Fibroblast of skin of back (primary cell): Measurements from ENCODE around the gene IDI1.
A peak's percentile ranks its signal among the peaks of the same experiment; 100 is the strongest.
"Not testable (repeated sequence)": the region's sequence is repeated elsewhere in the genome, so short reads cannot be mapped to it uniquely, and the experiment has no call there.

Experiments used
- DNase-seq: peaks from one replicate; pipeline ENCODE4 v3.0.0-alpha.2; 2013

IDI1 gene

DNA sequence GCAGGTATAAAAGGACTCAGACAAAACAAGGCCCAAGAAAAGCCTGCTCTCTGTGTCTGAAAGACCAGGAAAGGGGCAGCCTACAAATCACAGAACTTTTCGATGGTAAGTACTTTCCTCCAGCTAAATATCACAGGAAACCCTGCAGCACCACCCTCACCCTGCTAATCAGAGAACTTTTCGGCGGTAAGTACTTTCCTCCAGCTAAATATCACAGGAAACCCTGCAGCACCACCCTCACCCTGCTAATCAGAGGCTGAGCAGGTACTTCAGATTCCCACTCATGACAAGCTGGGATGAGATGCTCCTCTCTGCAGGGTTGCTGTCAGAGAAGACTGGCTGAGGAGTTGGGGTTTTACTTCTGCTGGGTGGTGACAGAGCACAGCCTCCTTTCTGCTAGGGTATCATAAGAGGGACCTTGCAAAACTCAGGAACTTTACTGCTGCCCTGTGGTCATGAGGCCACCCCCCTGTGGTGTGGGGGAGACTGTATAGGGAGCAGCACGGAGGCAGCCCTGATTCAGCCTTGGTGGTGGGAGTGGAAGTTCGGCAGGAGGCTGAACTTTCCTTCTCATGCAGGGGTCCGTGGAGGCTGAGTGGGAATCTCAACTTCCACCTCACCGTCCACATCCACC lies 14.4 kb upstream of the IDI1 start:
- DNase-seq, result no peak

DNA sequence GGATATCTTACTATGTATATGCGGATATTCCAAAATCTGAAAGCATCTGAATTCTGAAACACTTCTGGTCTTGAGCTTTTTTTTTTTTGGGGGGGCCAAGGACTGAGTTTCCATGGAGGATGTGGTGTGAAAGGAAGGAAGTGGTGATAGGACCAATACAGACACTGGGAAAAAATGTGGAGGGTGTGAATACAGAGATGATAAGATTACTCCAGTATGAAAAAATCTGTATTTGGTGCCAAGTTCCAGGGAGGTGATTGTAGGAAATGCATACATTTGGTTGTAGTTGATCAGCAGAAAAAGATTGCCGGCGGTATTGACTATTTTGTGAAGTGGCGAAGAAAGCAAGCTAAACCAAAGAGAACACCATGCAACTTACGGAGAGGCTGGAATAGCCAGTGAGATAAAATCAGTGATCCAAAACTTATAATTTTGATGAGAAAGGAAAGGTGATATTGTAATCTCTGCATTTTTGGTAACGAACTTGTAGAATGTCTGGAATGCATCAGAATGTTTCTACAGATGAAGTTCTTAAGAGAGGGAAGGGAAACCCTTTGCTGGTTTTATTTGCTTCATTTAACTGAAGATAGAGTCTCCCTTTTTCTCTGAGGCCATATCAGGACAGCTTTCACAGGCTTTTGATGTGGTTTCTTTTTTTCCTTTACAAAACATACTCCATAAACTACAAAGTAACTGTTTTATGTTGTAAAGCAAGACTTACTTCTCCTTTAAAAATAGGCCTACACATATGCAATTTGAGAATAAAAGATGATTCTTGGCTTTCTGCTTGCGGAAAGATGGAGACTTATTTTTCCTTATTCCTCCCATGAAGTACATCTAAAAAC lies 13.2 kb upstream of the IDI1 start:
- DNase-seq, result peak; percentile 77

DNA sequence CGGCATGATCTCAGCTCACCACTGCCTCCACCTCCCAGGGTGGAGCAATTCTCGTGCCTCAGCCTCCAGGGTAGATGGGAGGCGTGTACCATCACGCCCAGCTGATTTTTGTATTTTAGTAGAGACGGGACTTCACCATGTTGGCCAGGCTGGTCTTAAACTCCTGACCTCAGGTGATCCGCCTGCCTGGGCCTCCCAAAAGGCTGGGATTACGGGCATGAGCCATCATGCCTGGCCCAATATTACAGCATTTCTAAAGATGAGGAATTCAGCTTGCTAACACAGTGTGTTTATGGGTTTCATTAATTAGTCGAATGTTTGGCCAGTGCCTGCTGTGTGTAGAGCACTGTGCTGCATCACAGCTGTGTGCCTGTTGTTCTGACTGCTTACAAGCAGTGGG lies 11.0 kb upstream of the IDI1 start:
- DNase-seq, result no peak

DNA sequence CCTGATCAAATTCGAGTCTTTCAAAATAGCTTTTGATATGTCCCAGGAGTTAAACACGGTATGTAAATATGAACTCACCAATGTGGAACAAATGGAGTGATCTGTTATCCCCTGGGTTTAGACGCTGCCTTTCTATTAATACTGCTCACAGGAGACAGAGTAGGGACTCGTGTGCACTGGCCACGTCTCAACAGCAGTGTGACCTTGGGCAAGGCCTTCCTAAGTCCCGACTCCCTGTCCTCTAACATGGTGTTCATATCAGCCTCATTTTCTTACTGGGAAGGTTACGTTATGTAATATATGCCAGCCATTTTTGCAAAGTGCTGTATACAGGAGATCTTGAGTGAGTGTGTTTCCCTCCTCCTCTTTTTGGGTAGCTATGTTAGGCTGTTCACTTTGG lies 9.1 kb upstream of the IDI1 start:
- no peak for DNase-seq

DNA sequence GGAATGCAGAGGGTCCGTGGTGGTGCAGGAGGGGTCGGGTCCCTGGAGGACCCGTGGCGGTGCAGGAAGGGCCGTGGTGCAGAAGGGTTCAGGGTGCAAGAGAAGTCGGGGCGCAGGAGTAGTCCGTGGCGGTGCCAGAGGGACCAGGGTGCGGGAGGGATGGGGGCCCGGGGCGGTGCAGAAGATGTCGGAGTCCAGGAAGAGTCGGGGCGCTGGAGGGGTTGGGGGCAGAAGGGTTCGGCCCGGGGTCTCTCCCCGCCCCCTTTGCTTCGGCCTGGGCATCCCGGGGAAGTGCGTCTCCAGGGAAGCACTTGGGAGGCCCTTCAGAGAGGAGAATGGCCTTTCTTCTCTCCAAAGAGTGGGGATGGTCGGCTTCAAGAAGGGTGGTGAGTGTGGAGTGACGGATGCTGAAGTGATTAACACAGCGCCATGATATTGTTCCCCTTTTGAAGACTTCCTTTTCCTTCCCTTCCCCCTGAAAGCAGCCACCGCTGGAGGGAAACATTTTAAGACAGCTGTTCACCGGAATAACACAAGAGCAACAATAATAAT lies 8.3 kb upstream of the IDI1 start:
- peak; percentile 19 for DNase-seq

DNA sequence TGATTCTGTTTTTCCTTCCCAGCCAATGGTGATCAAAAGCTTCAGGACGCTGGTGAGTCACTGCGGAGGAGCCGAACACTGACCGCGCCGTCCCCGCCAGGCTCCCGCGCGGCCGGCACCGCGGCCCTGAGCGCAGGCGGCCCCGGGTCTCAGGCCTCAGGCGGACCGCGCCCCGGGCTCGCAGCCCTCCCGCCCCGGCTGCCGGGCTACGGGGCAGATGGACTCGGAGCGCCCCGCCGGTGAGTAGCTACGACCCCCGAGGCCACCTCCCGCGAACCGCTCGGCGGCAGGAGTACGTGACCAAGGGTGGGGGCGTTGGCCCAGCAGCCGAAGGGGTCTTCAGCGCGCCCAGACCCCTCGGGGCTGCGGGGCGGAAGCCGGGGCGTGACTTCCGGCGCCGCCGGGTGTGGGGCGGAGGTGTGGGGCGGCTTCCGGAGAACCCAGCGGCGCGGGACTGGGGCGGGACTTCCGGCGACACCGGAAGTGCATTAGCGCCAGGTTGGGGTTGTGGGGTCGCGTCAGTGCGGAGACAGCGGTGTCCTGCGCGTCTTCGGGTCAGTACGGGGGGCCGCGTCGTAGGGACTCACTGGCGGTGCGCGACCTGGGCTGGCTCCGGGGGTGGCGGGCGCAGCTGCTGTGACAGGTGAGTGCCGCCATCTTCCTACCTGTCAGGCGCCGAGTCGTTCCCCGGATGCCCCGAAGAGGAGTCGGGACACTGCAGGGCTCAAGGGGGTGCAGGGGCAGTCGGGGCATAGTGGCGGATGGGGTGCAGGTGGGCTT lies 7.6 kb upstream of the IDI1 start, which contains the start of gene WDR37:
Gene WDR37 (plus strand): TSS at position 60 of the 780 bp plus-strand sequence. CDS start 15,771 bp downstream, outside the sequence.
- peak; percentile 86 for DNase-seq

DNA sequence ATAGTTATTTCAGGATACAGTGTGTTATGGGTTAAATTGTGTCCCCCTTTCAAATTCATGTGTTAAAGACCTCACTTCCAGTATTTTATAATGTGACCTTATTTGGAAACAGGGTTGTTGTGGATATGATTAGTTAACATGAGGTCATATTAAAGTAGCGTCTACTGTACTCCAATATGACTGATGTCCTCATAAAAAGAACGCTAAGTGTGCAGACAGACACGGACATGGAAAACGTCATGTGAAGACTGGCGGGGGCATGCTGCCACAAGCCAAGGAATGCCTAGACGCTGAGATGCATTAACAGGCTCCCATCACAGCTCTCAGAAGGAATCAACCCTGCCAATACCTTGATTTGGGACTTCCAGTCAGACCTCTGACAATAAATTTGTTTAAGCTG lies 5.8 kb upstream of the IDI1 start:
- no peak for DNase-seq

DNA sequence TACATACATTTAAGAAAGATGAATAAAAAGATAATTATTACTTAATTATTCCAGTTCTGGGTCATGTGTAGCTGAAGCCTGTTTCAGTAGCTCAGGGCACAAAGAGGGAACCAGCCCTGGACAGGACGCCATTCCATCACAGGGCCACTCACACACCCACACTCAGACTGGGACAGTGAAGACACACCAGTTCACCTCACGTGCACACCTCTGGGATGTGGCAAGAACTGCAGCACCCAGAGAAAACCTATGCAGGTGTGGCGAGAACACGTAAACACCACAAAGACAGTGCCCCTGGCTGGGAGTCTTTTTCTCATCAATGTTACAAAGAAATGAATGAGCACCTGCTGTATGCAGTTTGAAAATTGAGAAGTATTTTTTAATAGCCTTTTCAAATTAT lies 1.6 kb upstream of the IDI1 start:
- no peak for DNase-seq

DNA sequence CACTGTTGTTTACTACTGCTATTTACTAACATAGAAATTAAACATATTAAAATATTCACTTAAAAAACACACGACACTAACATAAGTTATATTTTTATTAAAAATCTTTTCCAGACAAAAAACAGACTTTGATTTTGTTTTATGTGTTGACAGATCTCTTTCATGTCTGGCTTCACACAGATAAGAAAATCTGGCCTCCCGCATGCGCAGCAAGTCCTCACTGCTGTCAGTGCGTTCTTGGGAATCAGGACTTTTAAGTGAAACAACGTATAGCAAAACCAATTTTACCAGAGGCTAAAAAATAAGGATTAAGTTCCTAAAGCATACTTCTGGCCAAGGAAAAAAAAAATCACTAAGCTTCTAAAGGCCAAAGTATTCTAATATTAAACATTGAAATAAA lies 1.2 kb upstream of the IDI1 start:
- peak; percentile 20 for DNase-seq

DNA sequence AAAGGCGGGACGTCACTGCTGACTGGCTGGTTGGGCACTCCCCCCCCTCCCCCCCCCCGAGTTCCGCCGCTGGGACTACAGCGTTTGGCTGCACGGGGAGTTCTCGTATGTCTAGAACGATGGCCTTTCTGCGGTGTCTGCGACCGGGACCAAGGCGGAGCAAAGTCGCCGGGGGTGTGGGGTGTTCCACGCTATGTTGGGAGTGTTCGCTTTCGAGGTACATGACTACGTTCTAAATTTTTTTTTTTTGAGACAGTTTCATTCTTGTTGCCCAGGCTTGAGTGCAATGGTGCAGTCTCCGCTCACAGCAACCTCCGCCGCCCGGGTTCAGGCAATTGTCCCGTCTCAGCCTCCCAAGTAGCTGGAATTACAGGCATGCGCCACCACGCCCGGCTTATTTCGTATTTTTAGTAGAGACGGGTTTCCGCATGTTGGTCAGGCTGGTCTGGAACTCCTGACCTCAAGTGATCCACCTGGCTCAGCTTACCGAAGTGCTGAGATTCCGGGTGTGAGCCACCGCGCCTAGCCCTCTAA lies 573 bp upstream of the IDI1 start:
- DNase-seq, result no peak

DNA sequence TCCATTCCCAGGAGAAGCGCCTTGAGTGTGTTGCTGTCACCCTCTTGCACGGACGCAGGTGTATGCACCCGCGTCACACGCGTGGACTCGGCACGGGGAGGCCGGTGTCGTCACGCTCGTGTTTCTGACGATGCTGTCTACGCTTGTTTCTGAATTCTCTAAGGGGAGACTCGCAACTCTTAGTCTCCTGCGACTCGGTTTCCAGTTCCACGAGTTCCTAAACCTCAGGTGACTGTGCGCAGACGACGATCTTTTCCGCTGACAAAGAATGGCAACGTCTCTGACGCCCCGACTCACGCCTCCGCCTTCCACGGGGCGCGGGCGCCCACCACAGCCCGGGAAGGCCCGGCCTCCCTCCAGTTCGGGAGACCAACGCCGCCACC lies 579 bp downstream of the IDI1 start:
- no peak for DNase-seq

DNA sequence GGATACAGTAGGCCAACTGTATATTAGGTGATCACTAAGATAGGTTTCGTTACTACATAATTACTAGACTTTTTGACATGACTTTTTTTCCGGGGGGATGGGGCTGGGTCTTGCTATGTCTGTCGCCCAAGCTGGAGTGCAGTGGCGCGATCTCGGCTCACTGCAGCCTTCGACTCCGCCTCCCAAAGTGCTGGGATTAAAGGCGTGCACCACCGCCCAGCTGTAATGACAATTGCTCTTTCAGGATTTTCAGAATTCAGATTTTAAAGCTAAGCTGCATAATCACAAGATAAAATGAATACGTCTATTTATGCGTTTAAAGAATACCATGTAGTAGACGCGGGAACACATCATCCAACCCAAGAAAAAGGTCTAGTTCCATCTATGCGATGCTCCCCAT lies 982 bp downstream of the IDI1 start:
- DNase-seq, result peak; percentile 24

DNA sequence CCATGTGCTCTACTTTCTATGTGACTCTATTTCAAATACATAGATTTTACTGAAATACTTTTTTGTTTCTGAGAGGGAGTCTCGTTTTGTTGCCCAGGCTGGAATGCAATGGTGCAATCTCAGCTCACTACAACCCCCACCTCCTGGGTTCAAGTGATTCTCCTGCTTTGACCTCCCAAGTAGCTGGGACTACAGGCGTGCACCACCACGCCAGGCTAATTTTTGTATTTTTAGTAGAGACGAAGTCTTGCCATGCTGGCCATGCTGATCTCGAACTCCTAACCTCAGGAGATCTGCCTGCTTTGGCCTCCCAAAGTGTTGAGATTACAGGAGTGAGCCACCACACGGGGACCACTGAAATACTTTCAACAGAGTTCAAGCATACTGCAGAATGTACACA lies 3.5 kb downstream of the IDI1 start:
- DNase-seq, result no peak

DNA sequence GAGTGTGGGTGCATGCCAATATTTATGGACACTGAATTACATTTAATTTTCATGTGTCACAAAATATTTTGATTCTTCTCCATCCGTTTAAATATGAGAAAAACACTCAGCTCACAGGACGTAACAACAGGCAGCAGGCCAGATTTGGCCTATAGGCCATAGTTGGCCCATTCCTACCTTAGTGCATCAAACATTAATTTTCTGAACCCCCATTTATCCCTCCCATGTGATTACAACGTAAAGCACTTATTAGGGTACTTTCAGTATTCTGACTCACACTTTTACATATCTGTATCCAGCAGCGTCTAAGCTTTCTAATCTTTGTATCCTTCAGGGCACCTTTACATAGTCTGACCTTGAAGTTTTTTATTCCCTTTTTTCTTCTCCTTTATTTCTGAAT lies 4.0 kb downstream of the IDI1 start:
- no peak for DNase-seq

DNA sequence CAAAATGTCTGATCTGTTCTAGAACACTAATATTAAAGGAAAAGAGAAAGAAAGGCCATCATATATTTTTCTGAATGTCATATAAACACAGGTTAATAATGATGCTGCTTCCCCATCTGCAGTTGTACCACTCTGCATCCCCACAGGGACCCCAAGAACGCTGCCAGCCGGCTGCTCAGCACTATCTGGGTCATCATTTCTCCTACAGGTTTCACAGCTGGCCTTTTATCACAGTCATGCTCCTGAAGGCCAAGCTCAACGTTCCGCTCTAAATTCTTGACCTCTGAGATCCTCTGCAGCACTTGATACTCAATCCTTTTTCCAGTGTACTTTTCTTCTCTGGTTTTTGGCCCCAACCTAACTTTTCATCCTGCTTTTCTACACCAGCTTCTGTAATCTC lies 4.8 kb downstream of the IDI1 start:
- DNase-seq, result no peak

DNA sequence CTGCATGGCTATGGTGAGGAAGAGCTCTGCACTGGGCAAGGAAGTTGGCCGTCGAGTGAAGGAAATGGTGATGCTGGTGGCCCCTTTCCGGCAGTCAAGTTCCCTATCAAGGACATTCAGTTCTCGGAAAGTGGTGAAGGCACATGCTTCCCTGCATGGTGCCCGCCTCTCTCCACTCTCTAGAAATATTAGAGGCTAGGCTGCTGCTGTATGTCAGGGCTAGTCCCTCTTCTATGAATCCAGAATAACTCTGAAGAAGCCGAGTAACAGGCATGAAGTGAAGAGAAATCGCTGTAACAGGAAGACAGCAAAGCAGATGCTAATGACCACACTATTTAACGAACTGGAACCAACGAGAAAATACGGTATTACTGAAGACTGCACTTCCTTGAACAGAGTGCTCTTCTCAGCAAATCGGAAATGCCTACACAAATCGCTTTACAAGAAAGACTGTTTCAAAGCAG lies 5.4 kb downstream of the IDI1 start:
- DNase-seq, result no peak

DNA sequence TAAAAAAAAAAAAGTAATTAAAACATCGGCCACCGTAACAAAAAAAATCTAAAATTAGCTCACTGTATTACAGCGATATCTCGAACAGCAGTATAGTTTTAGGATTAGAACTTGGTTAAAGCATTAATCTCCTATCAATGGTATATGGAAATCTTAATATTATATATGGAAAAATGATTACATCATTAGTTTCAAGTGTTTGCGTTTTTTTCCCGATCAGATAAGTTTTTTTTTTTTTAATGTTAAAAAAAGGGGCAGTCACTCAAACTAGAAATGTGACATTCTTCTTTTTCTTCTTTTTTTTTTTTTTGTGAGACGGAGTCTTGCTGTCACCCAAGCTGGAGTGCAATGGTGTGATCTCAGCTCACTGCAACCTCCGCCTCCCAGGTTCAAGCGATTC lies 7.4 kb downstream of the IDI1 start:
- DNase-seq, result no peak

DNA sequence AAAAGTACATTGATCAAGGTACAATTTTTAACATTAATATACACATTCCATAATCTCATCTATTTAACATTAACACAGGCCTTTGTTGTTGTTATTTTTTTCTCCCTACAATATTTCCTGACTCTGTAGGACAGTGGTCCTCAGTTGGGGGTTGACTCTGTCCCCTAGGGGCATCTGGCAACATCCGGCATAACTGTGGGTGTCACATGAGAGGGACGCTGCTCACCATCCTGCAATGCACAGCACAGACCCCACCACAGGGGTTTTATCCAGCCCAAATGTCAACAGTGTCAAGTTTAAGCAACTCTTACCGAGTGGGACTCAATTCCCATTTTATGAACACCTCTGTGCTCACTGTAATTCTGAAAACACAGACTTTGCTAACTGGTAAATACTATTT lies 8.8 kb downstream of the IDI1 start:
- DNase-seq, result no peak

DNA sequence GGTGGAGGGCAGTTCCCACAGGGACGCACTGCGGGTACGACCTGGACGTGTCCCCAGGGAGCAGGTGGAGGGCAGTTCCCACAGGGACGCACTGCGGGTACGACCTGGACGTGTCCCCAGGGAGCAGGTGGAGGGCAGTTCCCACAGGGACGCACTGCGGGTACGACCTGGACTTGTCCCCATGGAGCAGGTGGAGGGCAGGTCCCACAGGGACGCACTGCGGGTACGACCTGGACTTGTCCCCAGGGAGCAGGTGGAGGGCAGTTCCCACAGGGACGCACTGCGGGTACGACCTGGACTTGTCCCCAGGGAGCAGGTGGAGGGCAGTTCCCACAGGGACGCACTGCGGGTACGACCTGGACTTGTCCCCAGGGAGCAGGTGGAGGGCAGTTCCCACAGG lies 10.2 kb downstream of the IDI1 start:
- DNase-seq, result not testable (repeated sequence)

DNA sequence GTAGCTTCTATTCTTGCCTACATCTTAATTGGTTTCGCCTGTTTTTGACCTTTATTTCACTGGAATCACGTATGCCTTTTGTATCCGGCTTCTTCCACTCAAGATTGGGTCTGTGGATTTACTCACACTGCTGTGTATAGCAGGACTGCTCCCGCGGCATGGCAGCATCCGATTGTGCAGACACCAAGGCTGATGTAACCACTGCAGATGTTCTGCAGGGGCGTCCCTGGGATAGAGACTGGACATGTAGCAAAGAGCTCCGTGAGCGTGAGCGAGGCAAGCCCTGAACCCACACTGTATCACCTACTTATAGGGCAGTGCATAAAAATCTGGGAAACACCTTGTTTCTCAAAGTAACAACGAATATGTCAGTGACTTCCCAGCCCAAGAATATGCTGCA lies 11.8 kb downstream of the IDI1 start:
- DNase-seq, result no peak

DNA sequence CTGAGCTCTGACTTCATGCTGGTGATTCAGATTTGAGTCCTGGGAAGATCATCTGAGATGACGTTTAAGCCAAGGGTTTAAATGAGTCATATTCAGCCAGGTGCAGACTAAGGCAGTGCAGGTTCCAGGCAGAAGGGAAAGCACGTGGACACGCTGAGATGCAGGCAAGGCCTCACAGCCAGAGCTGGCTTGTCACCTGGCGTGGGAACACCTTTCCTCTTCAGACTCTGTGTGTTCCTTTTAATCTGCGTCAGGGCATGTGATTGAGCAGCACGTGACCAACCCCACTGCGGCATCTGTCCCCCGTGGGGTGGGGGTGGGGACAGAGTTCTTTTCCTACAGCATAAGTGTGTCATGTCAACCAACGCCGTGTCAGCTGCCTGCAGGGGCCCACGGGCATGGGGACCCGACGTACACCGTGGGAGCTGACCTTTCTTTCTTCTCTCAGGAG lies 12.6 kb downstream of the IDI1 start:
- DNase-seq, result no peak

DNA sequence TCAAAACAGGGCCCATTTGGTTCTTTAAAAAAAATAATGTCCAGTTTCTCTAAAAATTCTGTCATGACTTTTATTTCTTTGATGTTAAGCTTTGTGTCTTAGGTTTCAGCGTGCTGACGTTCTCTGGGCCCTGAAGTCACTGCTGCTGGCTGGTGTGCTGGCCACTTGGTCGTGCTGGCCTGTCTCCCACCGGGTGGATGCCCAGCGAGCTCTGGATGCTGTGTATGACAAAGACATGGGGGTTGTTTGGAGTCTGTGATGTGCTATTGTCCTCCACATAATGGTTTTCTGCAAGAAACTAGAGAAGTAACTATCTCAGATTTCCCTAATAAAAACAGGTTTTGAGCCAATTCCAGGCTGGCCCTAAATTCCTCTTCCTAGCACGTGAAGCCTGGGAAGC lies 13.7 kb downstream of the IDI1 start:
- no peak for DNase-seq

DNA sequence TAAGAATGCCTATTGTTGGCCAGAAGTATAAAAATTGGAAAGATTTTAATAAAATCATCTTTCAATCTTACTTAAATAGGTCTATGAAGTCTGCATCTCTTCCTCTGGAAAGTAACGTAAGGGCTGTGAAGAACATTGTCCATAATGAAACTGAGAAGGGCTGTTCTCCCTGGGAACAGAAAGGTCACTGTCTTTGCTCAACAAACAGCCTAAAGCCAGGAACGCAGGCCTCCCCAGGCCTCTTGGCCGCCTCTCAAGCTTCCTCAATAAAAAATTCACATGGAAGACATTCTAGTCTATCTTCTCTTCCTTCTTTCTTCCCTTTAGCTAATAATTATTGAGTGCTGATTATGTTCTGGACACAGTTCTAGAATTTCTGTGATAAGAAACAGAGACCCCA lies 14.2 kb downstream of the IDI1 start:
- DNase-seq, result no peak
